Heart left ventricle (tissue), 16 donors: ENCODE results near the gene CUBN. TPM values are rescaled to one million over a fixed set of nuclear protein-coding genes. Genes with fewer than 3 reads are reported as not detected.
A peak's percentile ranks its signal among the peaks of the same experiment; 100 is the strongest.

Experiments
- ATAC-seq, 4 donors: fragments of 200-7000 bp; cut with Tn5 transposase; one replicate each; pipeline ENCODE4 v1.9.1; 2020 to 2022; ENCODE audit warnings: moderate library complexity in 4 of 4, mild to moderate bottlenecking in 3 of 4, moderate number of reproducible peaks in 1 of 4
- DNase-seq, 5 donors: peaks; one replicate each; pipeline ENCODE4 v3.0.0-alpha.2; 2020
- H3K27ac ChIP-seq, 12 donors: fragments of 200-600 bp; sonication (generic) in 4 of 12; one replicate each; pipeline versions ENCODE4 v1.5.0 to v1.8.0; 2016 to 2022; ENCODE audit warnings: mild to moderate bottlenecking in 2 of 12
- H3K27me3 ChIP-seq, 9 donors: fragments of 200-600 bp; sonication (generic) in 2 of 9; one replicate each; pipeline versions ENCODE4 v1.5.1 to v1.8.0; 2016 to 2022; ENCODE audit warnings: mild to moderate bottlenecking in 3 of 9
- H3K36me3 ChIP-seq, 9 donors: fragments of 200-600 bp; sonication (generic) in 2 of 9; one replicate each; pipeline versions ENCODE4 v1.5.0 to v1.8.0; 2018 to 2022; ENCODE audit warnings: mild to moderate bottlenecking in 2 of 9
- H3K4me1 ChIP-seq, 12 donors: fragments of 200-600 bp; sonication (generic) in 4 of 12; one replicate each; pipeline versions ENCODE4 v1.5.0 to v1.8.0; 2016 to 2022; ENCODE audit warnings: mild to moderate bottlenecking in 3 of 12
- H3K4me3 ChIP-seq, 12 donors: fragments of 200-600 bp; sonication (generic) in 4 of 12; one replicate each; pipeline versions ENCODE4 v1.5.0 to v1.8.0; 2017 to 2022; ENCODE audit warnings: mild to moderate bottlenecking in 9 of 12, moderate library complexity in 4 of 12
- H3K9me3 ChIP-seq, 12 donors: fragments of 200-600 bp; sonication (generic) in 4 of 12; one replicate each; pipeline versions ENCODE4 v1.5.0 to v1.8.0; 2016 to 2022; ENCODE audit warnings: mild to moderate bottlenecking in 1 of 12
- CTCF ChIP-seq, 12 donors: fragments of 200-600 bp; sonication (generic) in 4 of 12; IDR thresholded peaks; one replicate each; pipeline versions ENCODE4 v1.5.0 to v1.8.0; 2018 to 2022; ENCODE audit warnings: antibody characterized with exemption in 12 of 12, mild to moderate bottlenecking in 5 of 12
- POLR2A ChIP-seq, 2 donors: fragments of 450-650 bp; IDR thresholded peaks; one replicate each; pipeline ENCODE4 v1.6.1; 2017; ENCODE audit warnings: antibody characterized with exemption in 2 of 2, mild to moderate bottlenecking in 2 of 2, moderate library complexity in 2 of 2
- WGBS, 4 donors: extraction: QIAGEN DNeasy Blood & Tissue Kit in 2 of 4; methylation state at CpG; one replicate each; pipeline versions ENCODE4 v1.1.5 to v1.1.7; 2013 to 2018; 5-methylcytosine and 5-hydroxymethylcytosine counted together
- intact Hi-C, 10 donors: fragments of 100-400 bp; cut with DNase I; formaldehyde crosslinking; loops; one replicate each; pipeline versions ENCODE4 v1.11.1 to v1.14.2; 2022
- polyA plus RNA-seq, 2 donors: library from polyadenylated mRNA; stranded (reverse); fragments of 200-250 nt; gene quantifications; one replicate each; pipeline ENCODE4 v1.2.3, GENCODE V29; 2013
- total RNA-seq, 9 donors: library from RNA; depleted of rRNA in 2 of 9; stranded (reverse); fragments of >200 nt in 2 of 9; fragmentation: NEBNext Ultra II Directional in 3 of 9; extraction: Animal tissue kit (Norgen Biotek cat#: 25700) in 3 of 9; gene quantifications; one replicate each; pipeline versions ENCODE4 v1.1.0 to v1.2.4, GENCODE V29; 2016 to 2023
- donor health status: ischemic (EF 13 %, LVEDD 7.1; RV severe dilation, severe dysfunction).
- donor health status: healthy with polysubstance abuse.
- donor health status: DM: no; HTN: yes; CAD: no.
- donor health status: DM: no; HTN: no; CAD: no.
- donor health status: ischemic (EF 25% LVEDD 6.9; RV normal size, moderate dysfunction).
- donor health status: ischemic (EF 25% LVEDD 5.7; RV mildly dilated, moderate dysfunction).
- donor health status: healthy.
- donor health status: DM: yes; HTN: yes; CAD: no.
- donor health status: ischemic (EF 35%, LVEDD 5.7; RV mildly dilated, moderate dysfunction).
- donor health status: nonischemic (EF 11% LVEDD 7.7; RV severe dilation, severe dysfunction).
- donor health status: DM: yes; HTN: yes; CAD: no.
- donor health status: PGD.
- donor health status: ischemic (EF 29% LVEDD 5.4; RV normal size, mild dysfunction).
- donor health status: nonischemic (EF 23%, LVEDD 6.1; RV moderate dilation, normal function).

CUBN gene
- total and polyA plus RNA-seq, 11 donors, result 0.07 to 1.5 (median 0.44) TPM

GRCh38 chr10:17006631-17007417 is 122.8 kb downstream of the CUBN start:
- 48 to 59% (median 55%) methylated on average over 11 to 12 of the region's 12 CpGs for WGBS, 4 donors
- Histone ChIP-seq H3K27me3 (no peaks in the 10 kb centered on the region), H3K9me3 (peaks cover 0 to 5% (median 0%) of the 10 kb centered on the region in 12 donors), H3K4me3 (no peak overlapping the region), H3K27ac (peak overlapping the region; percentile 49 to 79 (median 65)), H3K36me3 (no peaks in the 10 kb centered on the region), H3K4me1 (peaks cover 0 to 69% (median 38%) of the 10 kb centered on the region in 12 donors)
- TF ChIP-seq CTCF (IDR thresholded peaks at IDR 0.05) (no peak), POLR2A (IDR thresholded peaks at IDR 0.05) (no peak)
- DNase-seq (peak in 4 of 5 donors; percentile 40 to 77 (median 56)), ATAC-seq (peak in 3 of 4 donors; percentile 41 to 78 (median 69))
- intact Hi-C loops, result loop anchor here in 2 of 10 donors (5.0 to 10.0 kb wide), 2 partner anchors 112 to 225 kb away; no protein-coding TSS in a partner anchor

- no peaks in the 10 kb centered on the region for H3K36me3 ChIP-seq
- ATAC-seq (no peak), DNase-seq (no peak)
- TF ChIP-seq CTCF (IDR thresholded peaks at IDR 0.05) (no peak), POLR2A (IDR thresholded peaks at IDR 0.05) (no peak)
- intact Hi-C loops, result loop anchor here in 2 of 10 donors (5.0 to 10.0 kb wide), 2 partner anchors 111 to 226 kb away; no protein-coding TSS in a partner anchor
- WGBS, 4 donors, result 67 to 89% (median 77%) methylated on average over 8 of the region's 8 CpGs
- H3K4me3 ChIP-seq, result no peak overlapping the region
- H3K27me3 ChIP-seq, result no peaks in the 10 kb centered on the region
- H3K27ac ChIP-seq, result peak overlapping the region; percentile 4 to 79 (median 65)
- H3K9me3 ChIP-seq, result peaks cover 0 to 11% (median 0%) of the 10 kb centered on the region in 12 donors
- H3K4me1 ChIP-seq, result peaks cover 0 to 74% (median 38%) of the 10 kb centered on the region in 12 donors
These were observed 123.7 kb downstream of the CUBN start for GRCh38 chr10:17005621-17006566.

- DNase-seq (no peak), ATAC-seq (no peak)
- Histone ChIP-seq H3K27ac (no peak overlapping the region), H3K4me1 (peaks cover 0 to 70% (median 34%) of the 10 kb centered on the region in 12 donors), H3K36me3 (no peaks in the 10 kb centered on the region), H3K27me3 (no peaks in the 10 kb centered on the region), H3K9me3 (peaks cover 0 to 14% (median 0%) of the 10 kb centered on the region in 12 donors), H3K4me3 (no peak overlapping the region)
- intact Hi-C loops, result loop anchor here in 4 of 10 donors (5.0 to 10.0 kb wide), 3 partner anchors 110 to 227 kb away; partner anchors contain the start of gene VIM (in 1 of the 4)
- TF ChIP-seq CTCF (IDR thresholded peaks at IDR 0.05) (no peak), POLR2A (IDR thresholded peaks at IDR 0.05) (no peak)
- WGBS, 4 donors, result 92 to 98% (median 94%) methylated on average over 6 of the region's 6 CpGs
These were observed 124.7 kb downstream of the CUBN start for GRCh38 chr10:17004801-17005380.
